ENCODE data around the gene UBE2S. TPM values are rescaled to one million over a fixed set of nuclear protein-coding genes. Genes with fewer than 3 reads are reported as not detected.

UBE2S gene
- total RNA-seq, 1 donor from 2014 or later, result 227 TPM

- no peak overlapping the region for H3K27ac Mint-ChIP-seq
- H3K4me1 Mint-ChIP-seq, result peaks cover 22% of the 10 kb centered on the region
- intact Hi-C loops (cut with micrococcal nuclease), result no loop called here
- DNase-seq, result no peak
- H3K9me3 Mint-ChIP-seq, result no peaks in the 10 kb centered on the region
- peaks cover 35% of the 10 kb centered on the region for H3K27me3 Mint-ChIP-seq
- H3K4me3 Mint-ChIP-seq, result no peak overlapping the region
- H3K36me3 Mint-ChIP-seq (ENCODE audit: low read depth), result peaks cover 2% of the 10 kb centered on the region
Observed at GRCh38 chr19:55350620-55351315, 56.8 kb downstream of the UBE2S start.

Other genes starting within 250 kb of the UBE2S start
- gene DNAAF3, start 241.2 kb downstream of the UBE2S start, total RNA-seq, result not detected in 2 replicates
- gene SYT5, start 227.5 kb downstream of the UBE2S start, total RNA-seq, result not detected in 2 replicates
- not detected in 2 replicates for gene PTPRH, start 198.3 kb downstream of the UBE2S start, total RNA-seq
- 6.8 and 7.7 TPM in 2 replicates for gene TMEM86B, start 179.0 kb downstream of the UBE2S start, total RNA-seq
- 196 and 216 TPM in 2 replicates for gene PPP6R1, start 148.8 kb downstream of the UBE2S start, total RNA-seq
- 63.9 and 68.3 TPM in 2 replicates for gene HSPBP1, start 127.7 kb downstream of the UBE2S start, total RNA-seq
- gene BRSK1, start 123.8 kb downstream of the UBE2S start, total RNA-seq, result 5.9 and 7.9 TPM in 2 replicates
- gene TMEM150B, start 82.4 kb downstream of the UBE2S start, total RNA-seq, result 0.28 and 0.69 TPM in 2 replicates
- 31.3 and 32.2 TPM in 2 replicates for gene KMT5C, start 67.9 kb downstream of the UBE2S start, total RNA-seq
- gene COX6B2, start 53.1 kb downstream of the UBE2S start, total RNA-seq, result 0.26 TPM in 1 of 2 replicates, not detected in the other
- not detected in 2 replicates for gene GARIN5B, start 44.5 kb downstream of the UBE2S start, total RNA-seq
- gene IL11, start 37.3 kb downstream of the UBE2S start, total RNA-seq, result 0.21 TPM in 1 of 2 replicates, not detected in the other
- gene TMEM190, start 31.0 kb downstream of the UBE2S start, total RNA-seq, result not detected in 2 replicates
- gene TMEM238, start 23.5 kb downstream of the UBE2S start, total RNA-seq, result 9.7 and 11.3 TPM in 2 replicates
- 1,992 and 2,022 TPM in 2 replicates for gene RPL28, start 21.9 kb downstream of the UBE2S start, total RNA-seq
- gene SHISA7, start 35.5 kb upstream of the UBE2S start, total RNA-seq, result not detected in 2 replicates
- gene ISOC2, start 53.9 kb upstream of the UBE2S start, total RNA-seq, result 34.2 and 35.2 TPM in 2 replicates
- not detected in 2 replicates for gene C19orf85, start 57.0 kb upstream of the UBE2S start, total RNA-seq
- 8.8 and 10.0 TPM in 2 replicates for gene ZNF628, start 68.8 kb upstream of the UBE2S start, total RNA-seq
- gene NAT14, start 77.4 kb upstream of the UBE2S start, total RNA-seq, result 21.7 and 23.4 TPM in 2 replicates
- gene SSC5D, start 80.6 kb upstream of the UBE2S start, total RNA-seq, result 0.19 and 0.21 TPM in 2 replicates
- not detected in 2 replicates for gene SBK2, start 129.3 kb upstream of the UBE2S start, total RNA-seq
- gene SBK3, start 137.8 kb upstream of the UBE2S start, total RNA-seq, result not detected in 2 replicates
- gene ZNF579, start 173.1 kb upstream of the UBE2S start, total RNA-seq, result 9.6 and 10.4 TPM in 2 replicates
- 20.4 and 21.4 TPM in 2 replicates for gene FIZ1, start 191.7 kb upstream of the UBE2S start, total RNA-seq
- 17.8 and 19.0 TPM in 2 replicates for gene ZNF524, start 192.5 kb upstream of the UBE2S start, total RNA-seq
- gene ZNF865, start 197.9 kb upstream of the UBE2S start, total RNA-seq, result 12.2 and 12.5 TPM in 2 replicates
- 3.6 and 3.7 TPM in 2 replicates for gene ZNF784, start 216.8 kb upstream of the UBE2S start, total RNA-seq
- 38.3 and 39.1 TPM in 2 replicates for gene ZNF580, start 233.2 kb upstream of the UBE2S start, total RNA-seq
- 32.7 and 33.0 TPM in 2 replicates for gene ZNF581, start 235.9 kb upstream of the UBE2S start, total RNA-seq
- 8.0 and 9.0 TPM in 2 replicates for gene CCDC106, start 240.4 kb upstream of the UBE2S start, total RNA-seq
- 390 and 394 TPM in 2 replicates for gene U2AF2, start 247.2 kb upstream of the UBE2S start, total RNA-seq